ENCODE measurements around the gene IL1RAPL2. TPM values are rescaled to one million over a fixed set of nuclear protein-coding genes. Genes with fewer than 3 reads are reported as not detected.
"Not testable (repeated sequence)": the region's sequence is repeated elsewhere in the genome, so short reads cannot be mapped to it uniquely, and the experiment has no call there.

Gene IL1RAPL2
- total and polyA plus RNA-seq, 2 donors (not counting 1 experiment from before 2014, with no cell fraction given): not detected

- Mint-ChIP-seq H3K4me1 (no peaks in the 10 kb centered on the region), H3K9me3 (ENCODE audit: insufficient read depth) (no peaks in the 10 kb centered on the region), H3K4me3 (no peak overlapping the region), H3K27ac (no peak overlapping the region), H3K27me3 (no peaks in the 10 kb centered on the region)
- no peaks in the 10 kb centered on the region for H3K27me3 ChIP-seq (replicated peaks in 1 of 4; ENCODE audit: control extremely low read depth in 1 of 4, control insufficient read depth in 3 of 4, insufficient read depth in 4 of 4, low read length in 3 of 4)
- POLR2A ChIA-PET: no interaction called here
- no peak overlapping the region for H3K4me3 ChIP-seq (ENCODE audit: control extremely low read depth in 1 of 5, extremely low read depth in 1 of 5, insufficient read depth in 1 of 5, low read depth in 2 of 5, low read length in 4 of 5)
- no peaks in the 10 kb centered on the region for H3K9me3 ChIP-seq (ENCODE audit: control extremely low read depth in 1 of 3, control insufficient read depth in 2 of 3, insufficient read depth in 1 of 3, low read length in 2 of 3)
- H3K9ac ChIP-seq (ENCODE audit: low read length): no peak overlapping the region
- no peak overlapping the region for H2AFZ ChIP-seq (ENCODE audit: insufficient read depth, low read depth, low read length, poor library complexity, severe bottlenecking)
- CTCF ChIA-PET: no interaction called here
- no peak for DNase-seq
- H3K4me2 ChIP-seq (replicated peaks; ENCODE audit: low read depth, low read length, poor library complexity, severe bottlenecking): no peak overlapping the region
- H3K79me2 ChIP-seq (ENCODE audit: control insufficient read depth, insufficient read depth, low read length): no peaks in the 10 kb centered on the region
- no peaks in the 10 kb centered on the region for H4K20me1 ChIP-seq (ENCODE audit: control insufficient read depth, insufficient read depth, low read length, poor library complexity, severe bottlenecking)
- intact Hi-C loops (cut with micrococcal nuclease): no loop called here
- H3K36me3 ChIP-seq (replicated peaks in 1 of 2; ENCODE audit: control extremely low read depth in 1 of 2, control insufficient read depth in 1 of 2, extremely low read depth in 1 of 2, insufficient read depth in 2 of 2, low read length in 1 of 2): no peaks in the 10 kb centered on the region
- no peaks in the 10 kb centered on the region for H3K4me1 ChIP-seq (ENCODE audit: control insufficient read depth in 2 of 2, insufficient read depth in 2 of 2, low read length in 2 of 2)
- no peak for ATAC-seq (ENCODE audit: low read depth)
- no CpG with 5 or more reads among the region's 1 CpG for WGBS (ENCODE audit: insufficient coverage)
- no peak overlapping the region for H3K27ac ChIP-seq (ENCODE audit: low read length in 2 of 2)
- TF ChIP-seq, protein P1, sequence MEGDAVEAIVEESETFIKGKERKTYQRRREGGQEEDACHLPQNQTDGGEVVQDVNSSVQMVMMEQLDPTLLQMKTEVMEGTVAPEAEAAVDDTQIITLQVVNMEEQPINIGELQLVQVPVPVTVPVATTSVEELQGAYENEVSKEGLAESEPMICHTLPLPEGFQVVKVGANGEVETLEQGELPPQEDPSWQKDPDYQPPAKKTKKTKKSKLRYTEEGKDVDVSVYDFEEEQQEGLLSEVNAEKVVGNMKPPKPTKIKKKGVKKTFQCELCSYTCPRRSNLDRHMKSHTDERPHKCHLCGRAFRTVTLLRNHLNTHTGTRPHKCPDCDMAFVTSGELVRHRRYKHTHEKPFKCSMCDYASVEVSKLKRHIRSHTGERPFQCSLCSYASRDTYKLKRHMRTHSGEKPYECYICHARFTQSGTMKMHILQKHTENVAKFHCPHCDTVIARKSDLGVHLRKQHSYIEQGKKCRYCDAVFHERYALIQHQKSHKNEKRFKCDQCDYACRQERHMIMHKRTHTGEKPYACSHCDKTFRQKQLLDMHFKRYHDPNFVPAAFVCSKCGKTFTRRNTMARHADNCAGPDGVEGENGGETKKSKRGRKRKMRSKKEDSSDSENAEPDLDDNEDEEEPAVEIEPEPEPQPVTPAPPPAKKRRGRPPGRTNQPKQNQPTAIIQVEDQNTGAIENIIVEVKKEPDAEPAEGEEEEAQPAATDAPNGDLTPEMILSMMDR (IDR thresholded peaks at IDR 0.05): no peak
- no peak for TF ChIP-seq EZH2 (IDR thresholded peaks at IDR 0.05; ENCODE audit: borderline replicate concordance, insufficient read depth, low read depth, low read length, poor library complexity, severe bottlenecking)
Measured at GRCh38 chrX:105018865-105019264, 452.9 kb downstream of the IL1RAPL2 start.

DNA sequence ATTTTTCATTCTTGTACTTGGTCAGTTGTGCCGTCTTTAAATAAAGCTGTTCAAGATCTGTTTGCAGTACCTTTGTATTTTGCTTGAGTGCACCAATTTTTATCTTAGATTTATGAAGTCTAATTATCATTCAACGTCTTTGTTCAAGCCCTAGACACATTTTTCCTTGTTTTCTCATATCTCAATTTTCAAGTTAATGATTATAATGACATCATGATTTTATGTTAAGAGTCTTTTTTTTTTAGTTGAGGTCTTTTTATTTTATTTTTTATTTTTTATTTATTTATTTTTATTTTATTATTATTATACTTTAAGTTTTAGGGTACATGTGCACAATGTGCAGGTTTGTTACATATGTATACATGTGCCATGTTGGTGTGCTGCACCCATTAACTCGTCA is 463.0 kb downstream of the IL1RAPL2 start:
- H3K4me2 ChIP-seq (replicated peaks; ENCODE audit: low read depth, low read length, poor library complexity, severe bottlenecking); H3K4me1 ChIP-seq (ENCODE audit: control insufficient read depth in 2 of 2, insufficient read depth in 2 of 2, low read length in 2 of 2); H3K9me3 ChIP-seq (ENCODE audit: control extremely low read depth in 1 of 3, control insufficient read depth in 2 of 3, insufficient read depth in 1 of 3, low read length in 2 of 3); H4K20me1 ChIP-seq (ENCODE audit: control insufficient read depth, insufficient read depth, low read length, poor library complexity, severe bottlenecking); H3K27me3 Mint-ChIP-seq; H3K27ac ChIP-seq (ENCODE audit: low read length in 2 of 2); H3K36me3 ChIP-seq (replicated peaks in 1 of 2; ENCODE audit: control extremely low read depth in 1 of 2, control insufficient read depth in 1 of 2, extremely low read depth in 1 of 2, insufficient read depth in 2 of 2, low read length in 1 of 2); H3K79me2 ChIP-seq (ENCODE audit: control insufficient read depth, insufficient read depth, low read length); H3K27me3 ChIP-seq (replicated peaks in 1 of 4; ENCODE audit: control extremely low read depth in 1 of 4, control insufficient read depth in 3 of 4, insufficient read depth in 4 of 4, low read length in 3 of 4); POLR2A ChIA-PET; H2AFZ ChIP-seq (ENCODE audit: insufficient read depth, low read depth, low read length, poor library complexity, severe bottlenecking); DNase-seq; H3K4me3 ChIP-seq (ENCODE audit: control extremely low read depth in 1 of 5, extremely low read depth in 1 of 5, insufficient read depth in 1 of 5, low read depth in 2 of 5, low read length in 4 of 5); H3K9me3 Mint-ChIP-seq (ENCODE audit: insufficient read depth); H3K27ac Mint-ChIP-seq; ATAC-seq (ENCODE audit: low read depth); H3K4me1 Mint-ChIP-seq; H3K9ac ChIP-seq (ENCODE audit: low read length); intact Hi-C loops (cut with micrococcal nuclease); CTCF ChIA-PET; H3K4me3 Mint-ChIP-seq: not testable (repeated sequence)
- WGBS (ENCODE audit: insufficient coverage): no CpG with 5 or more reads among the region's 3 CpGs

Measured in B cell (primary cell).